HEK293T (cell line): ENCODE data around the gene VTN.

ENCODE experiments used
- ELF4 ChIP-seq: fragments of 450-650 bp; IDR thresholded peaks from 2 replicates; pipeline ENCODE4 v1.6.1; 2017; ENCODE audit warnings: antibody characterized with exemption
- FOXM1 ChIP-seq: fragments of 450-650 bp; IDR thresholded peaks from 2 replicates; pipeline ENCODE4 v1.6.1; 2017; ENCODE audit warnings: mild to moderate bottlenecking, borderline replicate concordance
- HDGF ChIP-seq: fragments of 450-650 bp; IDR thresholded peaks from 2 replicates; pipeline ENCODE4 v1.6.1; 2017; ENCODE audit warnings: antibody characterized with exemption, borderline replicate concordance
- SUZ12 ChIP-seq: fragments of 450-650 bp; IDR thresholded peaks from 2 replicates; pipeline ENCODE4 v1.6.1; 2016; ENCODE audit warnings: mild to moderate bottlenecking
- ZNF384 ChIP-seq: fragments of 450-650 bp; IDR thresholded peaks from 2 replicates; pipeline ENCODE4 v1.6.1; 2016

DNA sequence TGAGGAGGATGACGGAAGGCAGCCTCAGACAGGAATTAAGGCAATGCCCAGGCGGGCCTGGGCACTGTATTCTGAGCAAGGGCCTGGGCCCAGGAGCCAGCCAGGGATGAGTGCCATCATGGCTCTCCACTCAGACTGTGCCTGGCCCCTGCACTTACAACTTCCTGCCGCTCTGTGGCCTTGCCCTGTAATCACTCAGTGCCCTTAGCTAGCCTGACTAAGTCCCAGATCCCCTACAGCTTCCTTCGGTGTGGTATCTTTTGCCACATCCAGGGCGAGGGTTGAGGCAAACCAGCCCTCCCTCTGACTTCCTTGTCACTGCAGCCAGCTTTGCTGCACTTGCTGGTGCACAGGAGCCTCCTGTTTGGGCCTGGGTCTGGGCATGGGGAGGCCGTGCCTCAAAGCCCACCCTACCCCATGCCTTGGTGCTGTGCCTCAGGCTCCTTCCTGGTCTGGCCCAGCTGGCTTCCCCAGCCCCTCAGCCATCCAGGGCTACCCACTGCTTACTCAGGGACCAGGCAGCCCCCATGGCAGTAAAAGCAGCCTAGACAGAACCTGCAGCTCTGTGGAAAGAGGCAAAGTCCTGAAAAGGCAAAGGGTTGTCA, 26.6 kb upstream of the VTN start:
- no peak for TF ChIP-seq ELF4
- no peak for TF ChIP-seq HDGF
- no peak for TF ChIP-seq FOXM1
- TF ChIP-seq SUZ12, result no peak
- no peak for TF ChIP-seq ZNF384
